WI38 (cell line): ENCODE data around the gene GABRP.

Experiments used
- H3K4me3 ChIP-seq: 2 replicates; pipeline ENCODE4 v1.5.1; 2011; ENCODE audit warnings: low read depth, mild to moderate bottlenecking, control low read depth, low read length
- TF ChIP-seq, protein P1 (sequence below): IDR thresholded peaks from 2 replicates; pipeline ENCODE4 v1.5.1; 2012; ENCODE audit warnings: low read depth, mild to moderate bottlenecking, control low read depth, low read length

The GABRP gene

DNA sequence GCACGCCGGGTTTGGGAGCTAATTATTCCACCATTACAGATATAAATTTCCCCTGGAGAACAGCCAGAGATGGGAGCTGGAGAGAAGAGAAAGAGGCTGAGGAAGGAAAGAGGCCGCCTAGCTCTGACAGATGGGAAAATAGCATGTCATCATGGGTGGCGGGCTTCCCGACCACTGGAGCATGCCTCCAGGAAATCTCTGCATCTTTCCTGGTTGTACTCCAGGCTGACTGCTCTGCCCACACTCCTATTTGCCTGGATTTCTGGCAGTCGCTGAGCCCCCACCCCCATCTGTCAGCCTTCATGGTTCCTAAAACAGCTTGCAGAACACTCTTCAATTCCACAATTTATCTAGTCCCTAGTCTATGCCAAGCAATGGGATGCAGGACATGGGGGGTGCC lies 14.3 kb upstream of the GABRP start:
- H3K4me3 ChIP-seq, result no peak overlapping the region
- TF ChIP-seq, protein P1, sequence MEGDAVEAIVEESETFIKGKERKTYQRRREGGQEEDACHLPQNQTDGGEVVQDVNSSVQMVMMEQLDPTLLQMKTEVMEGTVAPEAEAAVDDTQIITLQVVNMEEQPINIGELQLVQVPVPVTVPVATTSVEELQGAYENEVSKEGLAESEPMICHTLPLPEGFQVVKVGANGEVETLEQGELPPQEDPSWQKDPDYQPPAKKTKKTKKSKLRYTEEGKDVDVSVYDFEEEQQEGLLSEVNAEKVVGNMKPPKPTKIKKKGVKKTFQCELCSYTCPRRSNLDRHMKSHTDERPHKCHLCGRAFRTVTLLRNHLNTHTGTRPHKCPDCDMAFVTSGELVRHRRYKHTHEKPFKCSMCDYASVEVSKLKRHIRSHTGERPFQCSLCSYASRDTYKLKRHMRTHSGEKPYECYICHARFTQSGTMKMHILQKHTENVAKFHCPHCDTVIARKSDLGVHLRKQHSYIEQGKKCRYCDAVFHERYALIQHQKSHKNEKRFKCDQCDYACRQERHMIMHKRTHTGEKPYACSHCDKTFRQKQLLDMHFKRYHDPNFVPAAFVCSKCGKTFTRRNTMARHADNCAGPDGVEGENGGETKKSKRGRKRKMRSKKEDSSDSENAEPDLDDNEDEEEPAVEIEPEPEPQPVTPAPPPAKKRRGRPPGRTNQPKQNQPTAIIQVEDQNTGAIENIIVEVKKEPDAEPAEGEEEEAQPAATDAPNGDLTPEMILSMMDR, result no peak

DNA sequence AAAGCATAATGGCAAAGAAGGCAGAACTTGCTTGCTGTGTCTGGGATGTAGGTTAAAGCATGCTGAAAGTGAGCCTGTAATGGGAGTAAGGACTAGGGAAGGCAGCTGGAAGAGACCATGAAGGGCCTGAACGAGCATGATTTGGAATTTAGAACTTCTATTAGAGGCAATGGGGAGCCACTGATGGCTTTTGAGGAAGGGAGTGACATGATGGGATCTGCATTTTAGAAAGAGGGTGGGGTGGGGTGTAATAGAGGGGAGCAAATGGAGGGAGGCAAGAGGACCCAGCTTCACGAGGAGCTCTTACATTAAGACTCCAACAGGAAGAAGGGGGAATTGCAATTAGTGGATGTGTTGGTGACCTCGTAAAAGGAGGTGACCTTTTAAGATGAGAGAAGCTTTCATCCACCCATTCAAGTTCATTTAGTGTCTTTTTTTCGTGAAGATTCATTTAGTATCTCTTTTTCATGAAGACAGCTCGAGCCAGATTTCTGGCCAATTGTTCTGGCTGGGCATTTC lies 13.6 kb upstream of the GABRP start:
- no peak overlapping the region for H3K4me3 ChIP-seq
- TF ChIP-seq, protein P1, result no peak

DNA sequence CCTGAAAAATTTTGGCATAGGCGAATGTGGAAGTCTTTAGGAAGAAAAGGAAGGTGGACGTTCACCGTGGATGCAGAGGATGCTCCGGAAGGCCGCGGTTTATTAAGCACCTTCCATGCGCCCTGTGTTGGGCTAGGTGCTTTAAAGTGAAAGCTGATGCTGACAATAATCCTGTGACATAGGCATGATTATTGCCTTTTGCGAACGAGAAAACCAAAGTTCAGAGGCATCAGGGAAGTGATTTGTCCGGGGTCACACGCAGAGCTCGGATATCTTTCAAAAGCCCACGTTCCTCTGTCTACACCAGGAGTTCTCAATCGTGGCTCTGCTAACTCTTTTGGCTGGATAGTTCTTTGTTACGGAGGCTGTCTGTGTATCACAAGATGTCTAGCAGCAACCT lies 12.0 kb upstream of the GABRP start:
- H3K4me3 ChIP-seq, result no peak overlapping the region
- TF ChIP-seq, protein P1, result no peak

DNA sequence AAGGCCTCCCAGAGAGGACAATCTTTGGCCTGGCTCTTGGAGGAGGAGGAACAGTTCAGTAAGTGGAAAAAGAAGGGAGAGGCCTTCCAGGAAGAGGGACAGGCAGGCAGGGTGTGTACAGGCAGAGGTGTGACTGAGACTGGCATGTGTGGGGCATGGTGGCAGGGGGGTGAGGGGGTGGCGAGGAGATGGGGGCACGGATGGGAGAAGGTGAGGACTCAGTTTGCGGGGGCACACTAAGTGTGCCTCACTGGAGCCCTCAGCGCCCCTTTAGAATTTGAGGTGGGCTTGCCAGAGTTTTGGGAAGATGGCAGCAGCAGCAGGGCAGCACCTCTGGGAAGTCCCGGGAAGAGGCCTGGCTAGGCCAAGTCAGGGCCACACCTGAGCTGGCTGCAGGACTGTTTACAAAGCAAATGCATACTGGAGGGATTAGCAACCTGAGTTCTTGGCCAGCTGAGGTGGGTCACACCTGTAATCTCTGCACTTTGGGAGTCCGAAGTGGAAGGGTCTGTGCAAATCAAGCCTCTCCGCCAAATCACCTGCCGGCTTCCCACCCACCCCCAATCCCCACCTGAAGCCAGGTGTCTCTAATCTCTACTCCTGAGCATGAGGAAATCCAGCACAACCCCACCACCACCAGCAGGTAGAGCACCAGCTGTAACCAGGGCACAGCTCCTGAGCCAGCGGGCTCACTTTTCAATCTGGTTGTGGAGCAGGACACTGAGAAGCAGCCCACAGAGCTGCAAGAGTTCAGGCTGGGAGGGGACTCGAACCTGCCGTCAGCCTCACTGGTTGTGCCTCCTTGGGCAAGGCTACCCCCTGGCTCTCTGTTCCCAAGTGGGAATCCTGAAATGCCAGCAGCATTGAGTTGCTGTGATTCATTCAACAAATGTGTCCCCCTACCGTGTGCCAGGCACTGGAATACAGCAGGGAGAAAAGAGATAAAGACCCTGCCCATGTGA lies 10.2 kb upstream of the GABRP start:
- no peak overlapping the region for H3K4me3 ChIP-seq
- TF ChIP-seq, protein P1, result no peak

DNA sequence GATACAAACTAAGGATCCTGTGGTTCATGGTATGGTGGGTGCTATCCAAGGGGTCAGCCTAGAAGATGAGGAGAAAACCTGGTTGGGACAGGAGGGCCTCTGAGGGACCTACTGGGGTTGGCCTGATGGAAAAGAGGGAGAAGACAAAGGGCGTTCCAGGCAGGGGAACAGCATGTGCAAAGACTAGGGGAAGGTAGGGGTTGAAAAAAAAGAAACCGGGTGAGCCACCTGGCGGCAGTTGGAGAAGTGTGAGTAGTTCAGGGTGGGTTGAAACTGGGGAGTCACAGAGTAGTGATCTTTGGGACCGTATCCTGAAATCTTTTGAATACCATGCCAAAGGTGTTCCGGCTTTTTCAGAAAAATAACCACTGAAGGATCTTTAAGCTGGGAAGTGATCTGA lies 8.7 kb upstream of the GABRP start:
- H3K4me3 ChIP-seq, result no peak overlapping the region
- TF ChIP-seq, protein P1, result no peak

DNA sequence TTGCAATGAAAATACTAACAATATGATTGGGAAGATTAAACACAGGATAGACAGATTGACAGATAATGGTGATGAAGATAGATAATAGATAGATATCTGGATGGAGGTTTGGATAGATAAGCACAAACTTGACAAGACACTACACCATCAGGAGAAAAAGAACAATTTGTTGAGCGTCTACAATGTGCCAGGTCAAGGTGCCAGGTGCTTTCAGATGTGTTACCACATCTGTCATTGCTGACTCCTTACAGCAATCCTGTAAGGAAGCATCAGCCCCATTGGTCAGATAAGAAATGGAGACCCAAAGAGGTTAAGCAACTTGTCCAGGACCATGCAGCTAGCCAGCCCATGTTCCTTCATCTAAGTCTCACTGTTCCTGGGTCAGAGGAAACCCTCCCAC lies 1.6 kb upstream of the GABRP start:
- no peak overlapping the region for H3K4me3 ChIP-seq
- TF ChIP-seq, protein P1, result no peak

DNA sequence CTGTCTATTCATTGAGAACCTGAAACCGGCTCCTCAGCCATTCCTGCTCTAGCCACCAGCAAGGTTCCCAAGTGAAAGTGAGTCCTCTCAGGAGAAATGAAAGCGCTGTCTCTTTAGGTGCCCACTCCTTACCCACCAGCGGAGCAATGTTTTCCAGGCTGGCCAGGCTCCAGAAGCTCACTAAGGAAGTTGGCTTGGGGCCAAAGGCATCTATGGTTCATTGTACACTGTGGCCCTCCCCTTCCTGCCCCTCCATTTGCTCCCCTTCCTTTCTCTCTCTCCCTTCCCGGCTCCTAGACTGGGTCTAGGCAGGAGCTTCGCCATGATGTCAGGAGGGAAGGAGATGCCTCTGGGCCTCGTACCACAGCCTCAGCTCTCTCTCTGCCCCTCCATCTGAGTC lies 1.1 kb upstream of the GABRP start:
- H3K4me3 ChIP-seq, result no peak overlapping the region
- TF ChIP-seq, protein P1, result no peak
